Measurements from ENCODE around the gene ANKRD62.

DNA sequence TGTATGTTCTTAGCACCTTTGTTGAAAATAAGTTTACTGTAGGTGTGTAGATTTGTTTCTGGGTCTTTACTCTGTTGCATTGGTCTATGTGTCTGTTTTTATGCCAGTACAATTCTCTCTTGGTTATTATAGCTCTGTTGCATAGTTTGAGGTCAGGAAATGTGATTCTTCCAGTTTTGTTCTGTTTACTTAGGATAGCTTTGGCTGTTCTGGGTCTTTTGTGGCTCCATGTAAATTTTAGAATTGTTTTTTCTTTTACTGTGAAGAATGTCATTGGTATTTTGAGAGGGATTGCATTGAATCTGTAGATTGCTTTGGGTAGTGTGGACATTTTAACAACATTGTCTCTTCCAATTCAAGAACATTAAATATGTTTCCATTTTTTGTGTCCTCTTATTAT, 69.1 kb downstream of the ANKRD62 start:
- TF ChIP-seq, protein P1, sequence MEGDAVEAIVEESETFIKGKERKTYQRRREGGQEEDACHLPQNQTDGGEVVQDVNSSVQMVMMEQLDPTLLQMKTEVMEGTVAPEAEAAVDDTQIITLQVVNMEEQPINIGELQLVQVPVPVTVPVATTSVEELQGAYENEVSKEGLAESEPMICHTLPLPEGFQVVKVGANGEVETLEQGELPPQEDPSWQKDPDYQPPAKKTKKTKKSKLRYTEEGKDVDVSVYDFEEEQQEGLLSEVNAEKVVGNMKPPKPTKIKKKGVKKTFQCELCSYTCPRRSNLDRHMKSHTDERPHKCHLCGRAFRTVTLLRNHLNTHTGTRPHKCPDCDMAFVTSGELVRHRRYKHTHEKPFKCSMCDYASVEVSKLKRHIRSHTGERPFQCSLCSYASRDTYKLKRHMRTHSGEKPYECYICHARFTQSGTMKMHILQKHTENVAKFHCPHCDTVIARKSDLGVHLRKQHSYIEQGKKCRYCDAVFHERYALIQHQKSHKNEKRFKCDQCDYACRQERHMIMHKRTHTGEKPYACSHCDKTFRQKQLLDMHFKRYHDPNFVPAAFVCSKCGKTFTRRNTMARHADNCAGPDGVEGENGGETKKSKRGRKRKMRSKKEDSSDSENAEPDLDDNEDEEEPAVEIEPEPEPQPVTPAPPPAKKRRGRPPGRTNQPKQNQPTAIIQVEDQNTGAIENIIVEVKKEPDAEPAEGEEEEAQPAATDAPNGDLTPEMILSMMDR (IDR thresholded peaks at IDR 0.05), result no peak
- no peak for TF ChIP-seq POLR2A (IDR thresholded peaks at IDR 0.05)
